Measurements from ENCODE around the gene JAG1.
A peak's percentile ranks its signal among the peaks of the same experiment; 100 is the strongest.
"Not testable (repeated sequence)": the region's sequence is repeated elsewhere in the genome, so short reads cannot be mapped to it uniquely, and the experiment has no call there.

Gene JAG1

DNA sequence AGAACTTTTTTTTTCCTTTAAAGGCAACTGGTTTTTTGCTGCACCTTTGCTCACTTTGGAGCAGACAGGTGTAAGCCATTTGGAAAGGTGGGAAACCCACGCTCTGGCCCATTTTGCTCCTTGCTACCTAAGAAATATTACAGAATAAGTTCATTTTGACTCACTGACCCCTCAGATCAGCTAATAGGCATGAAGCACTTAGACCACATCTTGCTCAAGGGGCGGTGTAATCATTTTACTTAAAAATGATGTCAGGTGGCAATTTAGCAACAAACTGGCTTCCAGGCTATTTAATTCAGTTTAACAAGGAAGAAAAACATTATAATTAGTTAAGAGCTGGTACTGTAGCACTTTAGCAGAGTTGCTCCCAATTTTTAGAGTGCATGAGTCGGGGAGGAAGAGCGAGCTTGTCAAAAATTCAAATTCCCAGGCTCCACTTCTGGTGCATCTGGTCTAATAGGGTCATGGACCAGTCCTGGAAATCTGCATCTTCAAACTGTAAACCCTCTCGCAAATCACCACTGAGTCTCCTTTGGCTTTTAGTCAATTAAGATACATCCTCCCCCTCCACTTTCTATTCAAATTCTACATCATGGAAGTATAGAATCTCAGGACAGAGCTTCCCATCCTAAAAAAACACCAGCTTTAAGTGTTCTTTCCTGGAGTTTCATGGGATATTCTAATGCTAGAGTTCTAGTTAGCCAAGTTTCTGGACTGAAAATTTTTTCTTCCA lies 38.2 kb downstream of the JAG1 start:
- no peak for DNase-seq

DNA sequence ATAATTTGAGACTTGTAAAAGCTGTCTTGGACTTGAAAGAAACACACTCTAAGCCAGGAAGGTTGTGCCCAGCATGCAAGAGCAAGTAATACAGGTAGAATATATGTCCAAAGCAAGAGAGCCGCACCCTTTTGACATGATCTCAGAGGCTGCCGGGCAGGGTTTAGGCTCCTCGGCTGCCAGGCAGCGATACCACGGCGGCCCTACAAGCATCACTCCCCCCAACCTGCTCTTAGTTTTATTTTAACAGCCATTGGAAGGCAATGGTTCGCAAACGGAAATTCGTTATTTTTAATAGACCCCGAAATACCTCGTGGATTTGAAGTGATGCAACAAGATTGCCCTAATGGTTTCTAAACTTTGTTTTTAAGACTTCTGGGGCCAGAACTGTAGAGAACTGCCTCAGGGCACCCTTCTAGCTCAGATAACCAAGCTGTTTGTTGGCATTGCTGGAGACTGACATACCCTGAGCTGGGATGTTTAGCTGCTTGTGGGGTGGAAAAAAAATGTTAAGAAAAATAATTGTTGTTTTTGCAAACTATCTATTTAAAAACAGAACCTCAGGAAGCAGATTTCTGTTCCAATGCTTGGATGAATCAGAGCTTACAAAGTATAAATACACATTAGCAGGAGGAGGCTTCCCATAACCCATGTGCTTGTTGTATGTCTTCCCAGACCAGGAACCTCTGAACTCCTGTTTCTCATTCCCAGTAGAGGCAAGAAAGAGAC lies 39.0 kb downstream of the JAG1 start:
- DNase-seq, result no peak

DNA sequence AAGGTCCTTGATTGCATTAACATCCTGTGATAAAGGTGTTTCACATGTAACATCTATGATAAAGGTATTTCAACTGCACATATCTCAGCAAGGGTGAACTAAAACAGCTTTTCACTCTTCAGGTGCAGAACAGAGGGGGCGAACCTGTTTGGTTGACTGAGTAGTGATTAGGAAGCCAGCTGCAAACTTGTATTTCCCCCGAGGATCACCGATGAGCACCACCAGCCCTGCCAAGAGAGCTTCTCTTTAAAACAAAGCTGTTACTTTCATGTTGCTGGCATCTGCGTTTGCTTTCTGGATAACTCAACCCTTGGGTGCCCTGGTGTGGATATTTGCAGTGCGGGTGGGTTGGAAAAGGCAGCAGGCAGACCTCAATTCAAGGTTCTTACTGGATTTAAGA lies 39.6 kb downstream of the JAG1 start:
- DNase-seq, result no peak

DNA sequence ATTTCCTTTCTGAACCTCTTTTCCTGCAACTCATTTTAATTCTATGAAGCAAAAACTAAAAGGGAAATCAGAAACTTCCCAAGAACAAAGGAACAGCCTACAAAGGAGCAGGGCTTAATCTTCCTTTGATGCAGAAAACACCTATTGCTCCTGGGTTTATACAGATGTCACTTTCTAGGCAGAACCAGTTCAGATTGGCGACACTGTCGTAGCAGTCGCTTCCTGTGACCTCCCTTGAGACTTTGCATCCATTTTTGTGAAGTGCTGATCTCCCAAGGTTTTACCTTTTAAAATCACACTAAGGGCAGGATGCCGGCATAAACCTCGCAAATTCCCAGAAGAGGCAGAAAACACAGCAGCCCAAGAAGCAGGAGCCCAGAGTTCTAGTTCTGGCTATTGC lies 40.1 kb downstream of the JAG1 start:
- no peak for DNase-seq

DNA sequence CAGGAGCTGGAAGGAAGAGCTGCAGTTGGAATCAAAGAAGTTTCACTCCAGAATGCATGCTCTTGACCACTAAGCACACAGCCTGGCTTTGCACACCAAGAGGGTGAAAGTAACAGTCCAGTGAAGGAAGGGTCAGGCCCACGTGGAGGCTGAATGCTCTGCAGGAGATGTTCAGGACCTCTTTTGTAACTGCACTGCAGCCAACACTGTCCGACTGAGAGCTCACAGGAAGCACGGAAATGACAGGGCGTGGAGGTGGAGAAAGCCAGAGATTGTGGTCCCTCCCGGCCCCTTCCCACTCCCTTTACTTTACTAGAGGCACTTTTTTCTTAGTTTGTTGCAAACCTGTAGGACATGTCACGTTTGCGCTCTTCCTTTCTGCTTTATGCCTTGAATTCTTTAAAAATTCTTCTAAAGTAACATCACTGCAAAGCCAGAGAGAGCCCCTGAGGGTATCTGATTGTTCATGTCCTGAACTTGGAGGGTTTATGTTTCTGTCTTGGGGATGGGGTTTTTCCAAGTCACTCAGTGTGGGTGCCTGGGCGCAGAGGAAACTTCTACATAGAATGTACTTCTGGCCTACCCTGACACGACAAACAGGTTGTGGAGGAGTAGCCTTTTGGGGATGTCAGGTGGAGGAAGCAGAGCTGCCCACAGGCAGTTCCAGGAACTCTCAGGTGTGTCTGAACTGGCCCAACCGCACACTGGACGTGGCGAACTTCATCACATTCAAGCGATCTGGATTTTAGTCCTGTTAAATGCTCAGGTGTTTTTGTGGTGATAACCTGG lies 40.9 kb downstream of the JAG1 start:
- no peak for DNase-seq

DNA sequence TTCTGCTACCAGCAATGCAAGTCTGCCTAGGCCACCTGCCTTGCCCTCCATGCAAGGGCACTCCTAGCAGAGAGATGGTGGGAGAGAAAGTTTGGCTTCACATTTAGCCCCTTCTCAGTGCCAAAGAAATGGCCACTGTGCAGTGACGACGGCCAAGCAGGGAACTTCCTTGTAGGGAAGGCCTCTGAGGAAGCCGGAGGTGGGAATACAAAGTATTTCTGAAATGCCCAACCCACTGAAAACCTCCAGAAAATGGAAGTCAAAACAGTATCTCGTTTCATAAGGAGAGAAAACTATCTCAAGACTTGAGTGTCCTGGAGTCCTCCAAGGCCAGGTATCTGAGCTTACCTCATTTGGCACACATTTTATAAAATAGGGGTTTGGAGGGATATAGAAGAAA lies 42.7 kb downstream of the JAG1 start:
- DNase-seq, result no peak

DNA sequence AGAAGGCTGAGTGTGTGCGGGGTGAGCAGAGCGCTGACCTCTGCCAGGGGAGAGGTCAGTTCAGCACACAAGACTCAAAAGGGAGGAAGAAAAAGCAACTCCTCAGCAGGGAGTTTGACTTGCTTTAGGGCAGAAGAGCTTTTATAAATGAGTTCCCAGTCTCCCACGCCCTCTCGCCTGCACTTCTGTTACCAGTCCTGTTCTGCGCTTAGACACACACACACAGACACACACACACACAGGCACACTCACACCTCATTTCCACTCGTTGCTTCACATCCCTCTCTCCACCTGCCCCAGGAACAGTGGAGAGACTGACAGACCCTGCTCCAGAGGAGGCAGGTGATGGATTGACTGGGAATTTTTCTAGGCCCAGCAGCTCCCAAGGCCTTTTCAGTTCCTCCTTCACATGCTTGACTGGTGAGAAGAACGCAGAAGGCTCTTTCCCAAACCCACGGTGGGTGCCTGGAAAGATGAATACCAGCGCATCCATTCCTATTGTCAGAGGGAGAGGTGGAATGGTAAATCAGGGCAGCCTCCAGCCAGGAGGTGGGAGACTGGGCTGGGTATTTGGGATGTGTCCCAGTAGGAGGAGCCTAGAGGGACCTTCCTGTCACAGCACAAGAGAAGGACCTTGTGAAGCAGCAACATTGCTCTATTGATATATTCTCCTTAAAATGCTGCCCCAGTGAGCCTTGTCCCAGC lies 43.7 kb downstream of the JAG1 start:
- no peak for DNase-seq

DNA sequence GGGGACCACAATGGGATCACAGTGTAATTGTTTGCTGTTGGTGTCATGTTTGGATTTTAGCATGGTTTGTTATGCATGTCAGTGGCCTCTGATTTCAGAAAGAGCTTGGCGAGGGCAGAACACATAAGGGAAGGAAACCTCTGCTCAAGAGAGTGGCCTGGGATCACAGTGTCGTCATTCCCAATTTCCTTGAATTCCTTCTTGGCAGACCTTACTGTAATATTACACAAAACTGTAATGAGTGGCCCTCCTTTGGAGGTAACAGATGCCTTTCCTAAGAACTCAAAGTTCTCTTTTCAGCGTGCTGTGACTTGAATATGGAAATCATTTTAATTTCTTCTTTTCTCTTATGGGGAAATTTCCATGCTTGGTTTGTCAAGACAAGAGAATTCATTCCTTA lies 46.9 kb downstream of the JAG1 start:
- DNase-seq, result no peak

DNA sequence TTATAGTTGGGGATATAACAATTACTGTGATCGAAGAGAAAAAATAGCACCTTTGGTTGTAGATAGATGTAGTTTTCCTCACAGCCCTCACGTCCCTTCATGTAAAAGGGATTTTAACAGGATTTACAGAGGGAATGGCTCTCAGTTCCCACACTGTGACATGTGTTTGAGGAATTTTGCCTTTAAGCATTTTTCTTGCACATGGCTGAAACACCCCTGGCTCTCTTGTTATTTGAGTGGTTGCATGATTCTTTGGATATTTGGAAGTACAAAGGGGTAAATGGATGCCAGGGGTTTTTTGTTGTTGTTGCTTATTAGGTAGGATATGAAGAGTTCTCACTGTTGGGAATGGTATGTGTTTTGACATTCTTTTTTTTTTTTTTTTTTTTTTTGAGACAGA lies 48.2 kb downstream of the JAG1 start:
- no peak for DNase-seq

DNA sequence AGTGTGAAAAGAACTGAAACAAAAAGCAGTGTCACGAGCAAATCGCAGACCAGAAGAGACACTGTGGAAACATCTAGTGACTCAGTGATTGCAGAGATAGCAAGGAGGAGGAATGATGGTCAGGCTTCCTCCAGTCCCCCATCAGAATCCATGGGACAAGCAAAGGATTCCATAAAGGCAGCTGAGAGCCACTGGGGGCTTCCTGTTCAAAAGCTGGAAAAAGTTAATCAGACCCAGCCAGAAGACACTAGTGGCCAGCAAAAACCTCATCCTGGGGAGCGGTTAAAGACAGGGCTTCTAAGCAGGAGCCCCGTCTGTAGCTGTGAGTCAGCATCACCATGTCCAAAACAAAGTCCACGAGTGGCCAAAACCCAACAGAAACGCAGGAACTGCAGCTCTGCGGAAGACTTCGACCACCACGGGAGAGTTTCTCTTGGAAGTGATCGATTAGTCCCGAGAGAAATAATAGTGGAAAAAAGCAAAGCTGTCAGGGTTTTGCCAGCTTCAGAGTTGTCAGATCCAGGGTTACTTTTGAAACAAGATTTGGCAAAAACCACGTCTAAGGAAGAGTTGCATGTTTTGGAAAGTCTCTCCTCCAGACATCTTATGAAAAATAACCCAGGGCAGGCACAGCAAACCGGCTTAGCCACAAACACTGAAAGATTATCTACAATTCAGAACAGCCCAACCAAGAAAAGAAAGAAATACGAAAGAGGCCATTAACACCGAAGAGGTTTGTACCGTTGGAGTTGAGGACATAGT lies 51.0 kb downstream of the JAG1 start:
- DNase-seq, result no peak

DNA sequence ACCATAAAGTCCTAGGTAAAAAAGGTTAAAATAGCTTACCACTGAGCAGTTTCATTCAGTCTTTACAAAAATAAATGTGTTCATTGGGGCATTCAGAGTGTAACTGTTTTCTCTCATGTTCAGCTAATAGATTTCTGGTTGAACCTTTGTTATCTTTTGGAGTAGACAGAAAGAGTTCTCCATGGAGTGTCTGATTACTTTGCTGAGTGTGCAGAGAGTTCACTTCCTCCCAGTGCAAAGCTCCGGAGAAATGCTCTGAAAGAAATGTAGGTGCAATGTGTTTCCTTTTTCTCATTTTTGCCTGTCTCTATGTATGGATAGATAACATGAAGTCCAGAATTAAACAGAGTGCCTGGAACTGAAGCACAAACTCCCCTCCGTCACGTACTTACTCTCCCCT lies 52.6 kb downstream of the JAG1 start:
- DNase-seq, result no peak

DNA sequence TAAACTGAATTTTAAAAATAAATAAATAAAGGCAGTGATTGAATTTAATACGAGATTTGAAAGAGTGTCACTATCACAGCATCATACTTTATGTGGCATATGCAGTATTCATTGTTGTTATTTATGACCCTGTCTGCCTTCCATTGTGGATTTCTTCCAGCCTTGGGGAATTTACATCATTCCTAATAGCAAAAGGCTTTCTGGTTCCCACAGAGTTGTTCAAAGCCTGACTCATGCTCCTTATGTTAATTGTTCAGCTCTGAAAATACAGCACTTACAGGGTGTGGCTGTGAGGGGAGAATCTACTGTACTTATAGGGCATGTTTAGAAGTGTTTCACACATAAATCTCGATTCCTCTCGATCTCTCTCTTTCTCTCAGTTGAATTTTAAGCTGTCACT lies 54.4 kb downstream of the JAG1 start:
- DNase-seq, result no peak

DNA sequence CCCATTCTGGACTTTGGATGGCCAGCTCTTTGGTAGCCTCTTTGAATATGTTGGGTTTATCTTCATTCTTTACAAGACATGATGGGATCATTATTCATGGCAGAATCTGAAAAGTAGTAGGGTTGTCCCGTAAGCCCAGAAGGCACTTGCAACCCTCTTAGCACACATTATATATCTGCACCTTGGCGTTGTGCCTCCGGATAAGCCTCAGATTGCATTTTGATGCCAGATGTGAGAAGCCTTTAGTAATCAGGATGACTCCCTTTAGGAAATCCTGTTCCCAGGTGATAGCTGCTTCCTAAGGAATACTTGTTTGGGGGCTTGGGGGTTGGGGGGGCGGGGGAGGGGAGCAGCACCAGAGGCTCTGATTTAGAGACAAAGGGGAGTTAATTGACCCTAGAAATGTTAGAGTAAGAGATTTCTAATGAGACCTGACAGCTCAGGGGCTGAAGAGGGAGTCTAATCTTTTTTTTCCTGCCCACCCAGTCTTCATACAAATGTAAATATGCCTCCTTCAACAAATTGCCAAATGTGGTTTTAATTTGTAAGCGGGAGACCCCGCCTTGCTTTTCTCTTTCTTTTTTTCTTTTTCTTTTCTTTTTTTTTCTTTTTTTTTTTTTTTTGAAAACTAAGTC lies 55.1 kb downstream of the JAG1 start:
- no peak for DNase-seq

DNA sequence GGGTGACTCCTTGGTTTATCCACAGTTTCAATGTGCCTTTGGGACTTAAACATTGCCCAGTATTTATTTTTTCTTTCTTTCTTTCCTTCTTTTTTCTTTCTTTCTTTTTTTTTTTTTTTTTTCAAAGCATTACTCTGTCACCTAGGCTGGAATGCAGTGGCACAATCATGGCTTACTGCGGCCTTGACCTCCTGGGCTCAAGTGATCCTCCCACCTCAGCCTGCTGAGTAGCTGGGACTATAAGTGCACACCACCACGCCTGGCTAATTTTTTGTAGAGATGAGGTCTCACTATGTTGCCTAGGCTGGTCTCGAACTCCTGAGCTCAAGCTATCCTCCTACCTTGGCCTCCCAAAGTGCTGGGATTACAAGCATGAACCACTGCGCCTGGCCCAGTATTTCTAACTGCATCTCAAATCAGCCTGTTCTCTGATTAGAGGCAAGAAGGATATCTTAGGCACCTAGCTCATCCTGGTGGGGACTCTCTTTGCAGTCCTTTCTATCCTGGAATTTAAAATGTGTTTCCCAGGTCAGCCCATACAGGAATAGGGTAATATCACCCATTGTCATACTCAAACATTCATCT lies 56.2 kb downstream of the JAG1 start:
- DNase-seq, result not testable (repeated sequence)

DNA sequence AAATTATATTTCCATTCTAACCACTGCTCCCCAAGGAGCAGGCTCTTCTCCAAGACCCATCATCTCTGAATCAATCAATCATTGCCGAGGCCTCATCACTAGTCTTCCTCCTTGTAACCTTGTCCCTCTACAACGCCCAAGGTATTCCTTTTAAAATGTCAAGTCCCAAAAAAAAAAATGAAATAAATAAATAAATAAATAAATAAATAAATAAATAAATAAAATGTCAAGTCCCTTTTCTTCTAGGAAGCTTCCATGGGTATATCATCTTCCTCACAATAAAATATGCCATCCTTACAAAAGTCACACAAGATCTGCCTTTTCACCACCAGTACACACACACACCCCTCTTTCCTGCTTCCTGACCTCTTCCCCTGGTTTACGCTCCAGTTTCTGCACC lies 57.6 kb downstream of the JAG1 start:
- DNase-seq, result no peak

DNA sequence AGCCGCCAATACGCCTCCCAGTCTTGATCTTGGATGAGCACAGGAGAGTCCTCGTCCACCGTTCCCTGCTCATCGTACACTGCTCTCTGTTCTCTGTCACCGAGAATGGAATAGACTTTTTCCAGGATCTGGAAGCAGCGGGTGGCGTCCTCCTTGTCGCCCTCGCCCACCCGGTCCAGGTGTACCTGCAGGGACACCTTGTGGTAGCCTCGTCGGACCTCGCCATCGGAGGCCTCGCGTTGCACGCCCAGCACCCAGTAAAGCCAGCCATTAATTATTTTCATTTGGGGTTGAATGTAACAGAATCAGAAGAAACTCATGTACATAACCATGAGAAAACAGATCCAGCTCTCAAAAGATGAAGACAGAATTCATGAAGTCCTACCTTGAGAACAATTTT lies 59.9 kb downstream of the JAG1 start:
- no peak for DNase-seq

DNA sequence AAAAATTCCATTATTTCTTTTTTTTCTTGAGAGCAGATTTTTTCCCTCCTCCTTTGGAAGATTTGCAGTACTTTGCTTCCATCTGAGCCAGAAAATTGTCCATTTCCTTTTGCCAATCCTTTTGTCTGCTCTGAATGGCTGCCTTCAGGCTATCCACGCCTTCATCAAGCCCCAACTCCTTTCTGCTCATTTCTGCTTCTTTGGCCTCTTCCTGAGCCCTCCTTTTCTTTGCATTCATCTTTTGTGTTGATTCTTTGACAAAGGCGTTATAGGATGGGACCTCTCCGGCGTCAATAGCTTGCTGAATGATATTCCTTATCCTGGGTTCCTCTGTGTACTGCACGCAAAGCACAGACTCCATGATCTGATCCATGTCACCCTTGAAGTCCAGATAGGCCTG lies 60.4 kb downstream of the JAG1 start:
- DNase-seq, result not testable (repeated sequence)

DNA sequence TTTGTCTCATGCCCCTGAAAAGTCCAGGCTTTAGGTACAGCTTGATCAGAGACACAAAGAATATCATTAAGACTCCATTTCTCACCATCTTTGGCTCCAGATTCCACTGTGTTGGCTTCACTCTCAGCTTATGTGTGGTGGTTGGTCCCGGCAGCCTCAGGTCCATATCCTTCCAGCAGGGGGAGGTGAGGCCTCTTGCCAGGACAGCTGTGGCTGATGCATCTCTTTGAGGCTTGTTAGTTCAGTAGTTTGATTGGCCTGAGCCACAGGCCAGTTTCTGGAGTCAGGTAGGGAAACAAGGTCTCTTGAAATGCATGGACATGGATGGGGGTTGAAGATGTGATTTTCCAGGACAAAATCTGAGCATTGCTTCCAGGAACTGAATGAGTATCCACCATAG lies 62.4 kb downstream of the JAG1 start:
- DNase-seq, result peak; percentile 10 to 18

DNA sequence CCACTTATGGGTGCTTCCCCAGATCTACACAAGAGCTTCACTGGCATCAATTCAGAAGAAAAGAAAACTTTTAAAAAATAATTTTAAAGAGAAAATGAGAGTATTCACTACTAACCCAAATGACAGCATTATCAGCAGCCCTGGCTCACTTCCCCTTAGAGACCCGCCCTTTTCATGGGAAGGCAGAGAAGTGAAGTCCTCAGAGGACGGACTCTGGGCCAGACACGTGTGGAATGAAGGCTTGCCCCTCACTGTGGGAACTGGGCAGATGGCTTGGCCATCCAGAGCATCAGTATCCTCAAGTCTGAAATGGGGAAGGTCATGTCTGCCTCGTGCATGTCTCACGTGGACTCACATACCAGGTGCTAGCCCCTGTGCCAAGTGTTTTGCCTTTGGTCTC lies 63.5 kb downstream of the JAG1 start:
- DNase-seq, result no peak

DNA sequence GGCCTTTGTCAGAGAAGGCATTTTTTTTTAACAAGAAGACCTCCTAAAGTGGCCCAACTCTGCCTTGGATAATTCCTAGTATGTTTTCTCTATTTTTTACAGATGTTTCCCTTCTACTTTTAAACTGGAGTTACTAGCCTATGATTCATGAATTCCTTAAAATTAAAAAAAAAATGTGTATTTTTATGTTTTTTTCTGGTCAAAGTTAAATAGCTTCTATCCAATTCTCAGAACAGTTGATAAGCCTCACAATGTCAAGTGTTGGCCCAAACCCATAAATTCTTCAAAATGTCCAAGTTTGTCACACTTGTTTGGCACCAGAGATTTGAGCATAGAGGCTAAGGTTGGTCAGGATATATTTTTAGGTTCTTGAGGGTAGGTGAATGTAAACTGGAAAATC lies 64.0 kb downstream of the JAG1 start:
- no peak for DNase-seq

DNA sequence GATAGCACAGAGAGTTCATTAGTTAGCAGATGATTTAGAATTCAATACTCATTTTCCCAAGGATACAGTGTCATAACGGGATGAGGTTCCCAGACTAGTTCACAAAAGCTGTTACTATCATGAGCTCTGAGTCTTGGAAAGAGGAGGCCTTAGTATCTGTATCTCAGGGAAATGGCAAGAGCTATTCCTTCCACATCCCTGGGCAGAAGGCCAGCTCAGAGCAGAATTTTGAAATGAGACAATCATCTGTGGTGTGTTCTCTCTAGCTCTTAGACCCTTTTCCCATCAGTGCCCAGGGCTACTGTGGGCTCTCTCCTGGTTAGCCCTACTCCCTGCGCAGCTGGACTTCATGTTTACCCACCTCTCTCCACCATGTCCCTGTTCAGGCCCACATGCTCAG lies 64.5 kb downstream of the JAG1 start:
- DNase-seq, result no peak
